ENCODE data around the gene MBNL1.

GRCh38 chr3:152304160-152304559, 35.4 kb downstream of the MBNL1 start:
- TF ChIP-seq, protein P1, sequence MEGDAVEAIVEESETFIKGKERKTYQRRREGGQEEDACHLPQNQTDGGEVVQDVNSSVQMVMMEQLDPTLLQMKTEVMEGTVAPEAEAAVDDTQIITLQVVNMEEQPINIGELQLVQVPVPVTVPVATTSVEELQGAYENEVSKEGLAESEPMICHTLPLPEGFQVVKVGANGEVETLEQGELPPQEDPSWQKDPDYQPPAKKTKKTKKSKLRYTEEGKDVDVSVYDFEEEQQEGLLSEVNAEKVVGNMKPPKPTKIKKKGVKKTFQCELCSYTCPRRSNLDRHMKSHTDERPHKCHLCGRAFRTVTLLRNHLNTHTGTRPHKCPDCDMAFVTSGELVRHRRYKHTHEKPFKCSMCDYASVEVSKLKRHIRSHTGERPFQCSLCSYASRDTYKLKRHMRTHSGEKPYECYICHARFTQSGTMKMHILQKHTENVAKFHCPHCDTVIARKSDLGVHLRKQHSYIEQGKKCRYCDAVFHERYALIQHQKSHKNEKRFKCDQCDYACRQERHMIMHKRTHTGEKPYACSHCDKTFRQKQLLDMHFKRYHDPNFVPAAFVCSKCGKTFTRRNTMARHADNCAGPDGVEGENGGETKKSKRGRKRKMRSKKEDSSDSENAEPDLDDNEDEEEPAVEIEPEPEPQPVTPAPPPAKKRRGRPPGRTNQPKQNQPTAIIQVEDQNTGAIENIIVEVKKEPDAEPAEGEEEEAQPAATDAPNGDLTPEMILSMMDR (IDR thresholded peaks at IDR 0.05): no peak
- no peak for TF ChIP-seq POLR2A (IDR thresholded peaks at IDR 0.05)

All from vagina (tissue), 2 donors.